ENCODE data around the gene ADCY3.

Gene ADCY3

GRCh38 chr2:24925815-24926214 is 5.8 kb upstream of the ADCY3 start:
- Histone ChIP-seq H3K4me1 (ENCODE audit: insufficient read depth, low read length) (peaks cover 5% of the 10 kb centered on the region), H3K79me2 (ENCODE audit: insufficient read depth, low read length) (no peaks in the 10 kb centered on the region), H3K4me3 (ENCODE audit: low read depth in 1 of 2, low read length in 2 of 2) (no peak overlapping the region), H3K27me3 (ENCODE audit: insufficient read depth, low read length, poor library complexity) (no peaks in the 10 kb centered on the region), H3K9ac (ENCODE audit: low read depth, low read length) (no peak overlapping the region), H4K20me1 (ENCODE audit: insufficient read depth, low read length) (no peaks in the 10 kb centered on the region), H3K27ac (ENCODE audit: low read length) (no peak overlapping the region), H3K4me2 (ENCODE audit: insufficient read depth, low read length) (no peak overlapping the region), H3K36me3 (ENCODE audit: insufficient read depth, low read length) (no peaks in the 10 kb centered on the region), H3K9me3 (ENCODE audit: insufficient read depth, low read length, severe bottlenecking) (no peaks in the 10 kb centered on the region), H2AFZ (ENCODE audit: low read depth, low read length) (no peak overlapping the region)
- TF ChIP-seq EZH2 (IDR thresholded peaks at IDR 0.05; ENCODE audit: borderline replicate concordance, low read depth, low read length, severe bottlenecking) (no peak), CTCF (IDR thresholded peaks at IDR 0.05; ENCODE audit: borderline replicate concordance, extremely low read depth, low read length, poor library complexity, severe bottlenecking) (no peak)
- no peak for ATAC-seq (ENCODE audit: insufficient read depth, low read depth)
- DNase-seq, result no peak

- DNase-seq (no peak), ATAC-seq (ENCODE audit: insufficient read depth, low read depth) (no peak)
- no peak overlapping the region for H3K27ac ChIP-seq (ENCODE audit: low read length)
- no peaks in the 10 kb centered on the region for H3K27me3 ChIP-seq (ENCODE audit: insufficient read depth, low read length, poor library complexity)
- no peaks in the 10 kb centered on the region for H3K36me3 ChIP-seq (ENCODE audit: insufficient read depth, low read length)
- H3K9me3 ChIP-seq (ENCODE audit: insufficient read depth, low read length, severe bottlenecking), result no peaks in the 10 kb centered on the region
- H3K79me2 ChIP-seq (ENCODE audit: insufficient read depth, low read length), result peaks cover under 1% of the 10 kb centered on the region; the same call in 1 of the 2 replicates
- H3K9ac ChIP-seq (ENCODE audit: low read depth, low read length), result no peak overlapping the region
- no peak overlapping the region for H3K4me3 ChIP-seq (ENCODE audit: low read depth in 1 of 2, low read length in 2 of 2)
- H2AFZ ChIP-seq (ENCODE audit: low read depth, low read length), result no peak overlapping the region
- H3K4me1 ChIP-seq (ENCODE audit: insufficient read depth, low read length), result peaks cover 8% of the 10 kb centered on the region
- H3K4me2 ChIP-seq (ENCODE audit: insufficient read depth, low read length), result no peak overlapping the region
- TF ChIP-seq EZH2 (IDR thresholded peaks at IDR 0.05; ENCODE audit: borderline replicate concordance, low read depth, low read length, severe bottlenecking) (no peak), CTCF (IDR thresholded peaks at IDR 0.05; ENCODE audit: borderline replicate concordance, extremely low read depth, low read length, poor library complexity, severe bottlenecking) (no peak)
- no peaks in the 10 kb centered on the region for H4K20me1 ChIP-seq (ENCODE audit: insufficient read depth, low read length)
These were observed 4.7 kb upstream of the ADCY3 start for GRCh38 chr2:24924732-24925131.

GRCh38 chr2:24924266-24924665 is 4.2 kb upstream of the ADCY3 start:
- no peaks in the 10 kb centered on the region for H3K9me3 ChIP-seq (ENCODE audit: insufficient read depth, low read length, severe bottlenecking)
- TF ChIP-seq EZH2 (IDR thresholded peaks at IDR 0.05; ENCODE audit: borderline replicate concordance, low read depth, low read length, severe bottlenecking) (no peak), CTCF (IDR thresholded peaks at IDR 0.05; ENCODE audit: borderline replicate concordance, extremely low read depth, low read length, poor library complexity, severe bottlenecking) (no peak)
- H3K4me2 ChIP-seq (ENCODE audit: insufficient read depth, low read length), result no peak overlapping the region
- H3K36me3 ChIP-seq (ENCODE audit: insufficient read depth, low read length), result no peaks in the 10 kb centered on the region
- no peak overlapping the region; the same call in 1 of the 2 replicates for H2AFZ ChIP-seq (ENCODE audit: low read depth, low read length)
- H3K4me3 ChIP-seq (ENCODE audit: low read depth in 1 of 2, low read length in 2 of 2), result no peak overlapping the region
- no peaks in the 10 kb centered on the region for H3K27me3 ChIP-seq (ENCODE audit: insufficient read depth, low read length, poor library complexity)
- peaks cover 5% of the 10 kb centered on the region for H3K79me2 ChIP-seq (ENCODE audit: insufficient read depth, low read length)
- peaks cover 11% of the 10 kb centered on the region for H3K4me1 ChIP-seq (ENCODE audit: insufficient read depth, low read length)
- no peak overlapping the region for H3K9ac ChIP-seq (ENCODE audit: low read depth, low read length)
- DNase-seq (no peak), ATAC-seq (ENCODE audit: insufficient read depth, low read depth) (no peak)
- H3K27ac ChIP-seq (ENCODE audit: low read length), result no peak overlapping the region
- no peaks in the 10 kb centered on the region for H4K20me1 ChIP-seq (ENCODE audit: insufficient read depth, low read length)

GRCh38 chr2:24923106-24923505 is 3.1 kb upstream of the ADCY3 start:
- Histone ChIP-seq H3K27me3 (ENCODE audit: insufficient read depth, low read length, poor library complexity) (no peaks in the 10 kb centered on the region), H3K36me3 (ENCODE audit: insufficient read depth, low read length) (peaks cover 7% of the 10 kb centered on the region), H3K9ac (ENCODE audit: low read depth, low read length) (no peak overlapping the region), H4K20me1 (ENCODE audit: insufficient read depth, low read length) (peaks cover 11% of the 10 kb centered on the region; the same call in 1 of the 2 replicates), H3K4me3 (ENCODE audit: low read depth in 1 of 2, low read length in 2 of 2) (no peak overlapping the region), H3K27ac (ENCODE audit: low read length) (no peak overlapping the region), H3K4me2 (ENCODE audit: insufficient read depth, low read length) (no peak overlapping the region), H3K9me3 (ENCODE audit: insufficient read depth, low read length, severe bottlenecking) (no peaks in the 10 kb centered on the region), H2AFZ (ENCODE audit: low read depth, low read length) (no peak overlapping the region), H3K79me2 (ENCODE audit: insufficient read depth, low read length) (peaks cover 17% of the 10 kb centered on the region), H3K4me1 (ENCODE audit: insufficient read depth, low read length) (peaks cover 22% of the 10 kb centered on the region)
- DNase-seq, result no peak
- ATAC-seq (ENCODE audit: insufficient read depth, low read depth), result no peak
- TF ChIP-seq CTCF (IDR thresholded peaks at IDR 0.05; ENCODE audit: borderline replicate concordance, extremely low read depth, low read length, poor library complexity, severe bottlenecking) (no peak), EZH2 (IDR thresholded peaks at IDR 0.05; ENCODE audit: borderline replicate concordance, low read depth, low read length, severe bottlenecking) (no peak)

Data from DND-41 (cell line).